Endothelial cell (in vitro differentiated cells): ENCODE results near the gene GPR158. TPM values are rescaled to one million over a fixed set of nuclear protein-coding genes. Genes with fewer than 3 reads are reported as not detected.
"Not testable (repeated sequence)": the region's sequence is repeated elsewhere in the genome, so short reads cannot be mapped to it uniquely, and the experiment has no call there.

Experiments
- DNase-seq: peaks from one replicate; pipeline ENCODE4 v3.0.0; 2021; ENCODE audit warnings: low spot score
- H3K27ac Mint-ChIP-seq: one replicate; pipeline ENCODE4 v1.8.0; 2021; ENCODE audit warnings: mixed read lengths, inconsistent platforms; ENCODE audit not compliant: unreplicated experiment
- H3K27me3 Mint-ChIP-seq: one replicate; pipeline ENCODE4 v1.8.0; 2021; ENCODE audit warnings: mild to moderate bottlenecking, moderate library complexity, mixed read lengths, inconsistent platforms; ENCODE audit not compliant: unreplicated experiment
- H3K36me3 Mint-ChIP-seq: one replicate; pipeline ENCODE4 v1.8.0; 2021; ENCODE audit warnings: mild to moderate bottlenecking, low read depth, mixed read lengths, inconsistent platforms; ENCODE audit not compliant: unreplicated experiment
- H3K4me1 Mint-ChIP-seq: one replicate; pipeline ENCODE4 v1.8.0; 2021; ENCODE audit warnings: mild to moderate bottlenecking, mixed read lengths, inconsistent platforms; ENCODE audit not compliant: unreplicated experiment
- H3K4me3 Mint-ChIP-seq: one replicate; pipeline ENCODE4 v1.8.0; 2021; ENCODE audit warnings: mild to moderate bottlenecking, mixed read lengths, inconsistent platforms; ENCODE audit not compliant: unreplicated experiment
- H3K9me3 Mint-ChIP-seq: one replicate; pipeline ENCODE4 v1.8.0; 2021; ENCODE audit warnings: mixed read lengths, inconsistent platforms; ENCODE audit not compliant: unreplicated experiment
- CTCF ChIP-seq: fragments of 200-600 bp; sonication (generic); IDR thresholded peaks from one replicate; pipeline ENCODE4 v1.5.0; 2021; ENCODE audit warnings: antibody characterized with exemption; ENCODE audit not compliant: unreplicated experiment
- total RNA-seq: library from RNA; stranded (reverse); fragmentation: NEBNext Ultra II Directional; extraction: Animal tissue kit (Norgen Biotek cat#: 25700); gene quantifications from one replicate; pipeline ENCODE4 v1.2.1, GENCODE V29; 2021; ENCODE audit not compliant: unreplicated experiment

The GPR158 gene
- total RNA-seq, 1 donor from 2014 or later = 0.13 TPM

- Mint-ChIP-seq H3K9me3 (no peaks in the 10 kb centered on the region), H3K4me1 (peaks cover 12% of the 10 kb centered on the region), H3K27me3 (no peaks in the 10 kb centered on the region), H3K4me3 (no peak overlapping the region), H3K36me3 (no peaks in the 10 kb centered on the region), H3K27ac (no peak overlapping the region)
- TF ChIP-seq CTCF = no peak
- no peak for DNase-seq
Observed at GRCh38 chr10:25382029-25382810, 207.4 kb downstream of the GPR158 start.

GRCh38 chr10:25382901-25383300 is 208.1 kb downstream of the GPR158 start:
- H3K27ac Mint-ChIP-seq, H3K36me3 Mint-ChIP-seq, DNase-seq, H3K9me3 Mint-ChIP-seq, H3K27me3 Mint-ChIP-seq, H3K4me3 Mint-ChIP-seq: not testable (repeated sequence)
- peaks cover 12% of the 10 kb centered on the region for H3K4me1 Mint-ChIP-seq

GRCh38 chr10:25383686-25384085 is 208.9 kb downstream of the GPR158 start:
- H3K4me1 Mint-ChIP-seq = peaks cover 12% of the 10 kb centered on the region
- TF ChIP-seq CTCF = no peak
- no peaks in the 10 kb centered on the region for H3K9me3 Mint-ChIP-seq
- H3K27ac Mint-ChIP-seq = no peak overlapping the region
- no peaks in the 10 kb centered on the region for H3K27me3 Mint-ChIP-seq
- H3K4me3 Mint-ChIP-seq = no peak overlapping the region
- no peak for DNase-seq
- H3K36me3 Mint-ChIP-seq = no peaks in the 10 kb centered on the region

- Mint-ChIP-seq H3K9me3 (no peaks in the 10 kb centered on the region), H3K27ac (no peak overlapping the region), H3K4me3 (no peak overlapping the region), H3K4me1 (peaks cover 12% of the 10 kb centered on the region), H3K27me3 (no peaks in the 10 kb centered on the region), H3K36me3 (no peaks in the 10 kb centered on the region)
- DNase-seq = no peak
- no peak for TF ChIP-seq CTCF
Observed at GRCh38 chr10:25384618-25385017, 209.8 kb downstream of the GPR158 start.

GRCh38 chr10:25388188-25388861 is 213.5 kb downstream of the GPR158 start:
- Mint-ChIP-seq H3K4me3 (no peak overlapping the region), H3K27ac (no peak overlapping the region), H3K9me3 (peaks cover 11% of the 10 kb centered on the region), H3K36me3 (peaks cover 8% of the 10 kb centered on the region), H3K4me1 (peaks cover 3% of the 10 kb centered on the region), H3K27me3 (no peaks in the 10 kb centered on the region)
- TF ChIP-seq CTCF = no peak
- DNase-seq = no peak
